SU-DHL-6 (cell line): ENCODE results near the gene HMGCL.

ENCODE experiments used
- H2AFZ ChIP-seq: fragments of 200-600 bp; sonication (generic); 2 replicates; pipeline ENCODE4 v1.6.1; 2014; ENCODE audit warnings: low read depth, mild to moderate bottlenecking, moderate library complexity, mixed read lengths, antibody characterized with exemption, low read length; ENCODE audit not compliant: severe bottlenecking
- H3F3A ChIP-seq: fragments of 200-600 bp; shearing (Covaris generic); 2 replicates; pipeline ENCODE4 v1.6.0; 2016; ENCODE audit warnings: antibody characterized with exemption, mild to moderate bottlenecking; ENCODE audit not compliant: insufficient read depth
- H3K27ac ChIP-seq: fragments of 200-600 bp; sonication (generic); 2 replicates; pipeline ENCODE4 v1.5.1; 2016; ENCODE audit warnings: low read depth, mild to moderate bottlenecking, low read length, moderate library complexity, mixed read lengths
- H3K27me3 ChIP-seq: fragments of 200-600 bp; sonication (generic), shearing (Covaris generic); 2 replicates; pipeline ENCODE4 v1.6.0; 2014; ENCODE audit warnings: mild to moderate bottlenecking, low read length
- H3K36me3 ChIP-seq: fragments of 200-600 bp; sonication (generic); 2 replicates; pipeline ENCODE4 v1.6.1; 2014; ENCODE audit warnings: mild to moderate bottlenecking, low read length, mixed read lengths
- H3K4me2 ChIP-seq: fragments of 300-600, 200-600 bp; shearing (Covaris generic), sonication (generic); 2 replicates; pipeline ENCODE4 v1.6.0; 2014; ENCODE audit warnings: low read length, low read depth, mild to moderate bottlenecking; ENCODE audit not compliant: poor library complexity, severe bottlenecking
- H3K4me3 ChIP-seq: fragments of 200-600 bp; sonication (generic); 2 replicates; pipeline ENCODE4 v1.5.1; 2014; ENCODE audit warnings: antibody characterized with exemption, low read length, mild to moderate bottlenecking, mixed read lengths; ENCODE audit not compliant: insufficient read depth, poor library complexity, severe bottlenecking
- H3K79me2 ChIP-seq: fragments of 200-600 bp; sonication (generic); 2 replicates; pipeline ENCODE4 v1.6.1; 2014; ENCODE audit warnings: mild to moderate bottlenecking, low read length, moderate library complexity; ENCODE audit not compliant: insufficient read depth
- H3K9ac ChIP-seq: fragments of 200-600 bp; sonication (generic); 2 replicates; pipeline ENCODE4 v1.7.0; 2014; ENCODE audit warnings: mild to moderate bottlenecking, low read length
- H3K9me2 ChIP-seq: fragments of 200-600 bp; sonication (generic); replicated peaks from 2 replicates; pipeline ENCODE4 v1.6.1; 2014; ENCODE audit warnings: low read length; ENCODE audit not compliant: insufficient read depth
- H3K9me3 ChIP-seq: fragments of 200-600 bp; sonication (generic); 2 replicates; pipeline ENCODE4 v1.6.1; 2014; ENCODE audit warnings: low read length, mixed read lengths; ENCODE audit not compliant: insufficient read depth
- H4K20me1 ChIP-seq: fragments of 200-600 bp; sonication (generic); 2 replicates; pipeline ENCODE4 v1.6.1; 2014; ENCODE audit warnings: low read depth, mild to moderate bottlenecking, antibody characterized with exemption, low read length, moderate library complexity, mixed read lengths
- EZH2phosphoT487 ChIP-seq: fragments of 200-600 bp; sonication (generic), shearing (Covaris generic); conservative IDR thresholded peaks from 2 replicates; pipeline ENCODE4 v1.6.1; 2018; ENCODE audit warnings: mild to moderate bottlenecking, antibody characterized with exemption, low read length, moderate library complexity, mixed read lengths
- TF ChIP-seq, protein P1 (sequence below): fragments of 200-600 bp; sonication (generic); IDR thresholded peaks from one replicate; pipeline ENCODE4 v1.5.1; 2017; ENCODE audit warnings: antibody characterized with exemption, mild to moderate bottlenecking, low read length, moderate library complexity; ENCODE audit not compliant: insufficient read depth, poor library complexity, severe bottlenecking

HMGCL gene

GRCh38 chr1:23845163-23845562 lies 19.9 kb upstream of the HMGCL start:
- TF ChIP-seq, protein P1, sequence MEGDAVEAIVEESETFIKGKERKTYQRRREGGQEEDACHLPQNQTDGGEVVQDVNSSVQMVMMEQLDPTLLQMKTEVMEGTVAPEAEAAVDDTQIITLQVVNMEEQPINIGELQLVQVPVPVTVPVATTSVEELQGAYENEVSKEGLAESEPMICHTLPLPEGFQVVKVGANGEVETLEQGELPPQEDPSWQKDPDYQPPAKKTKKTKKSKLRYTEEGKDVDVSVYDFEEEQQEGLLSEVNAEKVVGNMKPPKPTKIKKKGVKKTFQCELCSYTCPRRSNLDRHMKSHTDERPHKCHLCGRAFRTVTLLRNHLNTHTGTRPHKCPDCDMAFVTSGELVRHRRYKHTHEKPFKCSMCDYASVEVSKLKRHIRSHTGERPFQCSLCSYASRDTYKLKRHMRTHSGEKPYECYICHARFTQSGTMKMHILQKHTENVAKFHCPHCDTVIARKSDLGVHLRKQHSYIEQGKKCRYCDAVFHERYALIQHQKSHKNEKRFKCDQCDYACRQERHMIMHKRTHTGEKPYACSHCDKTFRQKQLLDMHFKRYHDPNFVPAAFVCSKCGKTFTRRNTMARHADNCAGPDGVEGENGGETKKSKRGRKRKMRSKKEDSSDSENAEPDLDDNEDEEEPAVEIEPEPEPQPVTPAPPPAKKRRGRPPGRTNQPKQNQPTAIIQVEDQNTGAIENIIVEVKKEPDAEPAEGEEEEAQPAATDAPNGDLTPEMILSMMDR: no peak
- no peak for TF ChIP-seq EZH2phosphoT487
- Histone ChIP-seq H3K9ac (no peak overlapping the region), H3K27ac (no peak overlapping the region), H2AFZ (no peak overlapping the region), H3K9me3 (no peaks in the 10 kb centered on the region), H3F3A (0 out of 2 replicates have a peak, but pooled peaks cover 3% of the 10 kb centered on the region), H4K20me1 (no peaks in the 10 kb centered on the region), H3K4me3 (no peak overlapping the region), H3K27me3 (no peaks in the 10 kb centered on the region), H3K4me2 (no peak overlapping the region), H3K9me2 (no peaks in the 10 kb centered on the region), H3K79me2 (no peaks in the 10 kb centered on the region), H3K36me3 (peaks cover 7% of the 10 kb centered on the region; the same call in 1 of the 2 replicates)

DNA sequence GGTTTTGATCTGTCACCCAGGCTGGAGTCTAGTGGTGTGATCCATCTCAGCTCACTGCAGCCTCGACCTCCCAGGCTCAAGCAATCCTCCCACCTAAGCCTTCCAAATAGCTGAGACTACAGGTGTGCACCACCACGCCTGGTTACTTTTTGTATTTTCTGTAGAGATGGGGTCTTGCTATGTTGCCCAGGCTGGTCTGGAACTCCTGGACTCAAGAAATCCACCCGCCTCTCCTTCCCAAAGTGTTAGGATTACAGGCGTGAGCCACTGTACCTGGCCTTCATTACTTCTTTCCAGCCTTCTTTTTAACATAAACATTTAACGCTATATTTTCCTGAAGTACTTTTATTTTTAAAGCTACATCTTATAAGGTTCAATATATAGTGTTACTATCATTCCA lies 18.4 kb upstream of the HMGCL start:
- Histone ChIP-seq H4K20me1 (no peaks in the 10 kb centered on the region), H3K27me3 (no peaks in the 10 kb centered on the region), H3K36me3 (peaks cover 7% of the 10 kb centered on the region; the same call in 1 of the 2 replicates), H3K4me3 (no peak overlapping the region), H3F3A (peaks cover 3% of the 10 kb centered on the region; the same call in 1 of the 2 replicates), H3K79me2 (no peaks in the 10 kb centered on the region), H3K27ac (no peak overlapping the region), H3K9me2 (no peaks in the 10 kb centered on the region), H3K9me3 (no peaks in the 10 kb centered on the region), H3K9ac (no peak overlapping the region), H3K4me2 (no peak overlapping the region), H2AFZ (no peak overlapping the region)
- no peak for TF ChIP-seq EZH2phosphoT487
- TF ChIP-seq, protein P1: no peak

DNA sequence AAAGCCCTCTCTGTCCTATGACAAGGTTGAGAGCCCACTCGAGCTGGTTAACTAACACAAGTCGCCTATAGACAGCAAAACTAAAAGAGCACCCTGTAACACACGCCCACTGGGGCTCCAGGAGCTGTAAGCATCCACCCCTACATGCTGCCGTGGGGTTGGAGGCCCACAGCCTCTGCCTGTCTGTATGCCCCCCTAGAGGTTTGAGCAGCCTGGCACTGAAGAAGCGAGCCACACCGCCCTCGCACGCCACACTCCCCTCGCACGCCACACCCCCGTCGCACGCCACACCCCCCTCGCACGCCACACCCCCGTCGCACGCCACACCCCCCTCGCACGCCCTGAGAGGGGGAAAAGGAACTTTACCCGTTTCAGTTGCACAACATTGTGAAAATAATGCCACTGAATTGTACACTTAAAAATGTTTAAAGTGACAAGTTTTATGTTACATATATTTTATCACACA lies 13.2 kb upstream of the HMGCL start:
- TF ChIP-seq EZH2phosphoT487: no peak
- Histone ChIP-seq H3K9me2 (no peaks in the 10 kb centered on the region), H3K9me3 (no peaks in the 10 kb centered on the region), H3K27ac (peak overlapping the region; percentile 48; the same call in 1 of the 2 replicates), H3K79me2 (no peaks in the 10 kb centered on the region), H3K27me3 (no peaks in the 10 kb centered on the region), H3K9ac (peak overlapping the region; percentile 37), H2AFZ (peak overlapping the region; percentile 90), H3K36me3 (no peaks in the 10 kb centered on the region), H3K4me3 (peak overlapping the region; percentile 42), H4K20me1 (no peaks in the 10 kb centered on the region), H3K4me2 (peak overlapping the region; percentile 98), H3F3A (peaks cover 11% of the 10 kb centered on the region; the same call in 1 of the 2 replicates)

GRCh38 chr1:23837908-23838307 lies 12.7 kb upstream of the HMGCL start:
- H3K9me2 ChIP-seq: no peaks in the 10 kb centered on the region
- H3K4me2 ChIP-seq: peak overlapping the region; percentile 98
- no peaks in the 10 kb centered on the region for H4K20me1 ChIP-seq
- no peaks in the 10 kb centered on the region for H3K36me3 ChIP-seq
- peaks cover 9% of the 10 kb centered on the region; the same call in 1 of the 2 replicates for H3F3A ChIP-seq
- peak overlapping the region; percentile 90 for H2AFZ ChIP-seq
- no peak overlapping the region for H3K4me3 ChIP-seq
- peak overlapping the region; percentile 37 for H3K9ac ChIP-seq
- no peak overlapping the region for H3K27ac ChIP-seq
- no peaks in the 10 kb centered on the region for H3K27me3 ChIP-seq
- H3K79me2 ChIP-seq: no peaks in the 10 kb centered on the region
- TF ChIP-seq EZH2phosphoT487: no peak
- TF ChIP-seq, protein P1: no peak
- no peaks in the 10 kb centered on the region for H3K9me3 ChIP-seq
